HG03520 (cell line): ENCODE data around the gene PIP5K1B.
A peak's percentile ranks its signal among the peaks of the same experiment; 100 is the strongest.

Experiments used
- ATAC-seq: cut with Tn5 transposase; IDR thresholded peaks from one replicate; pipeline ENCODE4 v1.9.1; 2021; ENCODE audit warnings: mild to moderate bottlenecking, moderate library complexity; ENCODE audit not compliant: unreplicated experiment

The PIP5K1B gene

GRCh38 chr9:68947842-68948569, 243.0 kb downstream of the PIP5K1B start:
- ATAC-seq, result no peak

- no peak for ATAC-seq
Measured at GRCh38 chr9:68949271-68950000, 244.4 kb downstream of the PIP5K1B start.

GRCh38 chr9:68950188-68950587, 245.1 kb downstream of the PIP5K1B start:
- ATAC-seq, result no peak

GRCh38 chr9:68950689-68951088, 245.6 kb downstream of the PIP5K1B start:
- ATAC-seq, result no peak

- peak; percentile 70 for ATAC-seq
Measured at GRCh38 chr9:68951879-68952659, 247.0 kb downstream of the PIP5K1B start.

GRCh38 chr9:68953771-68954170, 248.7 kb downstream of the PIP5K1B start:
- ATAC-seq, result no peak

GRCh38 chr9:68955330-68955729, 250.3 kb downstream of the PIP5K1B start:
- ATAC-seq, result no peak

GRCh38 chr9:68957479-68957878, 252.4 kb downstream of the PIP5K1B start:
- ATAC-seq, result no peak

- ATAC-seq, result no peak
Measured at GRCh38 chr9:68961587-68961986, 256.5 kb downstream of the PIP5K1B start.

GRCh38 chr9:68963416-68963815, 258.4 kb downstream of the PIP5K1B start:
- no peak for ATAC-seq

GRCh38 chr9:68964102-68964541, 259.1 kb downstream of the PIP5K1B start:
- ATAC-seq, result no peak

- ATAC-seq, result no peak
Measured at GRCh38 chr9:68964765-68965164, 259.7 kb downstream of the PIP5K1B start.

GRCh38 chr9:68966496-68966944, 261.5 kb downstream of the PIP5K1B start:
- no peak for ATAC-seq

GRCh38 chr9:68967800-68968199, 262.8 kb downstream of the PIP5K1B start:
- ATAC-seq, result no peak

GRCh38 chr9:68969538-68969937, 264.5 kb downstream of the PIP5K1B start:
- no peak for ATAC-seq

- no peak for ATAC-seq
Measured at GRCh38 chr9:68970151-68970550, 265.1 kb downstream of the PIP5K1B start.

- ATAC-seq, result no peak
Measured at GRCh38 chr9:68973619-68974018, 268.6 kb downstream of the PIP5K1B start.

GRCh38 chr9:68974431-68974830, 269.4 kb downstream of the PIP5K1B start:
- ATAC-seq, result peak; percentile 98

GRCh38 chr9:68974901-68975300, 269.9 kb downstream of the PIP5K1B start:
- no peak for ATAC-seq

- no peak for ATAC-seq
Measured at GRCh38 chr9:68975365-68976043, 270.5 kb downstream of the PIP5K1B start.

GRCh38 chr9:68978066-68978465, 273.0 kb downstream of the PIP5K1B start:
- no peak for ATAC-seq
